Body of pancreas (tissue), 4 donors: Measurements from ENCODE around the gene ESRRA.

Experiments
- CTCF ChIP-seq, 7 experiments: fragments of 450-650 bp in 4 of 7; fragments of 200-600 bp in 3 of 7; sonication (generic) in 3 of 7; IDR thresholded peaks; one replicate each; pipeline ENCODE4 v1.5.1; 2016 to 2019; ENCODE audit warnings: antibody characterized with exemption in 7 of 7
- POLR2A ChIP-seq, 3 donors: fragments of 450-650 bp; IDR thresholded peaks; one replicate each; pipeline ENCODE4 v1.6.1; 2016; ENCODE audit warnings: antibody characterized with exemption in 3 of 3, mild to moderate bottlenecking in 2 of 3

- TF ChIP-seq CTCF (IDR thresholded peaks at IDR 0.05): no peak
- no peak for TF ChIP-seq POLR2A (IDR thresholded peaks at IDR 0.05)
Measured at GRCh38 chr11:64291752-64292459, 13.4 kb upstream of the ESRRA start.
